Anterior cingulate cortex (tissue), 58 donors: ENCODE data around the gene RBM19.
"Not testable (repeated sequence)": the region's sequence is repeated elsewhere in the genome, so short reads cannot be mapped to it uniquely, and the experiment has no call there.

ENCODE experiments used
- DNase-seq, 58 donors: peaks; one replicate each; lab custom pipeline; 2025; lab: John Stamatoyannopoulos, UW

RBM19 gene

GRCh38 chr12:113907446-113908180, 58.5 kb downstream of the RBM19 start:
- no peak for DNase-seq

GRCh38 chr12:113906411-113907200, 59.5 kb downstream of the RBM19 start:
- no peak for DNase-seq

GRCh38 chr12:113905829-113906228, 60.3 kb downstream of the RBM19 start:
- no peak for DNase-seq

- no peak for DNase-seq
These were observed 62.7 kb downstream of the RBM19 start for GRCh38 chr12:113903381-113903863.

- DNase-seq, result not testable (repeated sequence)
These were observed 64.8 kb downstream of the RBM19 start for GRCh38 chr12:113901319-113901718.

- DNase-seq, result no peak
These were observed 65.4 kb downstream of the RBM19 start for GRCh38 chr12:113900716-113901115.

- peak in 14 of 58 donors; percentile 4 to 44 (median 18) for DNase-seq
These were observed 66.3 kb downstream of the RBM19 start for GRCh38 chr12:113899561-113900471.

GRCh38 chr12:113899042-113899560, 67.0 kb downstream of the RBM19 start:
- no peak for DNase-seq

- no peak for DNase-seq
These were observed 67.7 kb downstream of the RBM19 start for GRCh38 chr12:113898466-113898865.

- no peak for DNase-seq
These were observed 68.7 kb downstream of the RBM19 start for GRCh38 chr12:113897406-113897805.

- no peak for DNase-seq
These were observed 69.3 kb downstream of the RBM19 start for GRCh38 chr12:113896841-113897240.

GRCh38 chr12:113896194-113896593, 69.9 kb downstream of the RBM19 start:
- DNase-seq, result no peak

GRCh38 chr12:113895176-113895575, 70.9 kb downstream of the RBM19 start:
- no peak for DNase-seq

GRCh38 chr12:113894697-113895096, 71.4 kb downstream of the RBM19 start:
- no peak for DNase-seq

- no peak for DNase-seq
These were observed 72.9 kb downstream of the RBM19 start for GRCh38 chr12:113893221-113893620.

GRCh38 chr12:113892556-113892955, 73.6 kb downstream of the RBM19 start:
- DNase-seq, result no peak

GRCh38 chr12:113891739-113892520, 74.2 kb downstream of the RBM19 start:
- DNase-seq, result peak in 1 of 58 donors; percentile 19

- DNase-seq, result no peak
These were observed 74.9 kb downstream of the RBM19 start for GRCh38 chr12:113891167-113891692.

- peak in 26 of 58 donors; percentile 6 to 51 (median 30) for DNase-seq
These were observed 76.1 kb downstream of the RBM19 start for GRCh38 chr12:113889891-113890581.
